AG09319 (cell line): Measurements from ENCODE around the gene CCDC121.
A peak's percentile ranks its signal among the peaks of the same experiment; 100 is the strongest.
"Not testable (repeated sequence)": the region's sequence is repeated elsewhere in the genome, so short reads cannot be mapped to it uniquely, and the experiment has no call there.

Source experiments
- DNase-seq: peaks from one replicate; pipeline ENCODE4 v3.0.0-alpha.2; 2010; ENCODE audit warnings: low read depth; ENCODE audit errors: extremely low read depth
- TF ChIP-seq, protein P1 (sequence below): IDR thresholded peaks from 2 replicates; pipeline ENCODE4 v1.5.1; 2011; ENCODE audit warnings: low read depth, mild to moderate bottlenecking, inconsistent platforms, low read length, moderate library complexity

CCDC121 gene

DNA sequence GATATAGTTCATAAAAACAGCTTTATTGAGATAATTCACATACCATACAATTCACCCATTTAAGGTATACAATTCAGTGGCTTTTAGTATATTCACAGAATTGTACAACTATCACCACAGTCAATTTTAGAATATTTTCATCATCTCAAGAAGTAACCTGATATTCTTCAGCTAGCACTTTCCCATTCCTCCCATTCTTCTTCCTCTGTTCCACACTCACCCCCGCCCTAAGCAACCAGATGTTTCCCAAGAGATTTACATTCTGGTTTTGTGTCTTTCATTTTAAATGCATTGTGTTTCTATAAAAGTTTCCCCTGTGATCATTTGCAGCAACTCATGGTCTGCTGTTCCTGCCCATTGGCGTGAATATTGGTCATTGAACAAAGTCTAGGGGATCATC, 5.5 kb upstream of the CCDC121 start:
- TF ChIP-seq, protein P1, sequence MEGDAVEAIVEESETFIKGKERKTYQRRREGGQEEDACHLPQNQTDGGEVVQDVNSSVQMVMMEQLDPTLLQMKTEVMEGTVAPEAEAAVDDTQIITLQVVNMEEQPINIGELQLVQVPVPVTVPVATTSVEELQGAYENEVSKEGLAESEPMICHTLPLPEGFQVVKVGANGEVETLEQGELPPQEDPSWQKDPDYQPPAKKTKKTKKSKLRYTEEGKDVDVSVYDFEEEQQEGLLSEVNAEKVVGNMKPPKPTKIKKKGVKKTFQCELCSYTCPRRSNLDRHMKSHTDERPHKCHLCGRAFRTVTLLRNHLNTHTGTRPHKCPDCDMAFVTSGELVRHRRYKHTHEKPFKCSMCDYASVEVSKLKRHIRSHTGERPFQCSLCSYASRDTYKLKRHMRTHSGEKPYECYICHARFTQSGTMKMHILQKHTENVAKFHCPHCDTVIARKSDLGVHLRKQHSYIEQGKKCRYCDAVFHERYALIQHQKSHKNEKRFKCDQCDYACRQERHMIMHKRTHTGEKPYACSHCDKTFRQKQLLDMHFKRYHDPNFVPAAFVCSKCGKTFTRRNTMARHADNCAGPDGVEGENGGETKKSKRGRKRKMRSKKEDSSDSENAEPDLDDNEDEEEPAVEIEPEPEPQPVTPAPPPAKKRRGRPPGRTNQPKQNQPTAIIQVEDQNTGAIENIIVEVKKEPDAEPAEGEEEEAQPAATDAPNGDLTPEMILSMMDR: no peak

DNA sequence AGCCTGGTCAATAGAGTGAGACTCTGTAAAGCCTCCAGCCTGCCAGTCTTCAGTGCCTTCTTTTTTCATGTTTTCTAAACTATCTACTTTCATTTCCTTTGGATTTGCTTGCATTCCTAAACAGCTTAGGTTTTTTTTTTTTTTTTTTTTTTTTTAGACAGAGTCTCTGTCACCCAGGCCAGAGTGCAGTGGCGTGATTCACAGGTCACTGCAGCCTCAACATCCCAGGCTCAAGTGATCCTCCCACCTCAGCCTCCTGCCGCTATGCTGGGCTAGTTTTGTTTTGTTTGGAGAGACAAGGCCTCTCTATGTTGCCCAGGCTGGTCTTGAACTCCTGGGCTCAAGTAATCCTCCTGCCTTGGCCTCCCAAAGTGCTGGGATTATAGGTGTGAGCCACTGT, 1.4 kb upstream of the CCDC121 start:
- DNase-seq: not testable (repeated sequence)

More for the DNA sequence above, 5.5 kb upstream of the CCDC121 start:
- no peak for DNase-seq

DNA sequence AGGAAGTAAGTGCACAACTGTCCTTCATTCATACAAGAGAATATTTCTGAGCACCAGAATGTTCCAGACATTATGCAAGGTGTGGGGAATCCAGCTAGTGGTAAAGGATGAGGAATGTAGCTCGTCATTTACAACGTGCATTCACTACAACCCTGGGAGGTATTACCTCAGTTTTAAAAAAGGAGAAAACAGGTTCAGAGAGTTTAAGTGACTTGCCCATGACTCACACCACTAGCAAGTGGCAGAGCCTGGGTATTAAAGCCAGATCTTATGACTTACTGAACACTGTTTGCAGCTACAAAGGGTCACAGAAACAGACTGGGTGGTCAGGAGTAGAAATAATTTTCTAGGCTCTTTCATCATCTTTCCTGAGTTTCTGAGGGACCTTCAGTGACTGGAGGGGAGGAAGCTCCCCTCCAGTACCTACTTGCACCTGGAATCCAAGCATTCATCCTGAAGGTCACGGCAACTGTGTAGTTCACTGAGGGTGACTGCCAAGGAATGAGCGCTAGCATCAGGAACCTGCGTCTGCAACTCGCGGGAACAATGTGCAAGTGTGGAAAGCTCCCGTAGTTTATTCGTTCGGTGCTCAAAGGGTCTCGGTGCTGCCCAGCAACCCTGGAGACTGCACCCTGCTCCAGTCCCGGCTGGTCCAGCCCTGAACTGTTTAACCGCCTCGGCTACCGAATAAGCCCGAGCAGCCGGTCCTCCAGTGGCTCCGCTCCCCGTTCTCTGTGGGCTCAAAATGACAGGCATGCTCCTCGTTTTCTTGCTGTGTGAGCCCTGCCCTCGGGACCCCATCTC, 647 bp downstream of the CCDC121 start:
- TF ChIP-seq, protein P1: no peak
- DNase-seq: no peak

DNA sequence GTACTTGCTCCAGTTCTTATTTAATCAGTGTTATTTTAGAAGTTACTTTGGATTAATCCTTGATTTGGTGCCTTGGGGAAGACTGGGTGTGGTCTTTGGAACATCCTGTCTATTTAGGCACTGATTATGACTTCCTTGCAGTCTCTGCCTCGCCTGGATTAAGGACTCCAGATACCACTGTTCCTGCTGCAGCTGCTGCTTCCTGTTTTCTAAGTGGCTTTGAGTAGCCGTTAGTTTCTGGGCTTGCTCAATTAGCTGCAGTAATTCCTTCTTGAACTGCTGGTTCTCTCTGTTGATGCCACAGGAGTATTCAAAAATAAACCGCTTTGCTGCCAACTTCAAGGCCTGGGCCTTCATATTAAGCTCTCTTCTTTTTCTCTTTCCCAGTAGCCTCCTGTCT, 1.9 kb downstream of the CCDC121 start:
- not testable (repeated sequence) for DNase-seq

DNA sequence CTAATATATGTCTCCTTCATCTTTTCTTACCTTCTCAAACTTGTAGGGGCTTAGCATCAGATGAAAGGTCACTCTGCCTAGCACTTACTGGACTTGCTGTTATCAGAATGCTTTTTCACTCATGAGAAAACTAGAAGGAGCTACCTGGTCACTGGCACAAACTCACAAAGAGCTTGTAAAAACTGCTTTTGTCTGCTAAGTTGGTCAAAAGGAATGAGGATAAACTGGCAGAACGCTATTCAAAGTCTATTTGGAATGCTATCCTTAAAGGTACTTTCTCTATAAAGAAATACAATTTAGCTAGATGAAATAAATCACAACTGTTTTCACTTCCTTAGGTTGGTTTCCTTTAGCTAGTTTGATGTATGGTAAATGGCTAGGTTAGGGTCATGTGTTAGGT, 2.5 kb downstream of the CCDC121 start:
- DNase-seq: not testable (repeated sequence)

DNA sequence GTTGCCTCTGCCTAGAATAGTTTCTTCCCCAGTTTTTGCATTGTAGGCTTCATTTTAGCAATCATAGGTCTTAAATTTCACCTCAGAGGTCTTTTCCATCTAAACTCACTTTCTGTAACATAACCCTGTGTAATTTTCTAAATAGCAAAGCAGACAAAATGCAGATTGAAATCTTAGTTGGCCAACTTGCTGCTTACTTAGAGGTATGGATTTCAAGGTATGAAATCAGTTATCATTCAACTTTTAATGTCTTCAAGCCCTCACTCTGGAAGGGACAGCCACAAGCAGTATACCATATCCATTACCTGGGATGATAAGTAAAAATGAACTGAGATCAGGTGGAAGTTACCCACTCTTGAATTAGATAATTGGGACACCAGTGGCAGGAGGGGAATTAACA, 3.9 kb downstream of the CCDC121 start:
- DNase-seq: no peak
- TF ChIP-seq, protein P1: no peak

DNA sequence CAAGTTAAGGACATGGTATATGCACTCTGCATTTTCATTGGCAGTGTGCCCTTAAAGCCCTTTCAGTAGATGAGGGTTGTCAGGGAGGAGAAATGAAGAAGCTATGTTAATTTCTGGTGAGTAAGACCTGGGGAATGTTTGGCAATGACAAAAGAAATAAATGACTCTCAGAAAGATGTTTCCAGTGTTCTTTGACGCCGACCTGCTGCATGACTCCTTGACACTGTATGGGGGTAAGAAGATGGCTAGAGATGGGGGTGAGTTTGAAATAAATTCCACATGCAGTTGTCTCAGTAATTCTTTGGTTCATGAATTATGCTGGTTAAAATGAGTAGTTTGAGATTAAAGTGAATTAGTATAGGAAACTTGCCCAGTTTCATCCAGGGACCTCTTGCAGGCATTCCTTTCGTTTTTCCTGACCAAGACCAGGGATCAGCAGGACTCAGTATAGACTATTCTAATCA, 5.9 kb downstream of the CCDC121 start:
- TF ChIP-seq, protein P1: no peak
- DNase-seq: peak; percentile 41

DNA sequence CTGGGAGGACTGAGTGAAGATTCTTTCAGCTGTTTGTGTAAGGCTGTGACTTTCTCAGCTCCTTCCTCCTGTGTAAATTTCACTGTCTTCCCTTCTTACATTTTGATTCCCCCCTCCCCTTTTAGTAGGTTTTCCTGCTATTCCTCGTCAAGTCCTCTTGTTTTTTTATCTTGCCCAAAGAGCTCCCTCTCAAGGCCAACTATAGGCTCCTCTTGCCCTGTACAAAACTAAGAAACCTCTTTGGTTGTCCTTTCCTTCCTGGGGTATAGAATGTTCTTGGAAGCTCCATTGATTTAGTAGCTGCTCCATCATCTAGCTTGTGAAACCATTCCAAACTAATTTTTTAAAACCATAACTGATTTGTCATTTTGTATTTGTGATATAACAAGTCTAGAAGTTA, 7.3 kb downstream of the CCDC121 start:
- DNase-seq: no peak
- TF ChIP-seq, protein P1: no peak

DNA sequence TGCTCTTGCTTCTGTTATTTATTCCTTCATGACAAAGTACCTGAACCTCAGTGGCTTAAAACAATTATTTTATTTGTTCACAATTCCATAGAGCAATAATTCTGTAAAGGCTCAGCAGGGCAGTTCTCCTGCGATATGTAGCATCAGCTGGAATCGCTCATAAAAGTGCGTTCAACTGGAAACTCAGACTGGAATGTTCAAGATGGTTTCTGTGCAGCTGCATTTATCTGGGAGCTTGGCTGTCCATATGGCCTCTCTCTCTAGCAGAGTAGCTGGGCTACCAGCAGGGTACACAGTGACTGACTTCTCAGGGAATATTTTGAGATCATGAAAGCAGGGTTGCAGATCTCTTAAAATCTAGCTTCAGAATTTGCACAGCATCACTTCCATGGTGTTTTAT, 13.5 kb downstream of the CCDC121 start:
- no peak for DNase-seq
- TF ChIP-seq, protein P1: no peak
